IMR-90 (cell line): ENCODE measurements around the gene TBC1D12. TPM values are rescaled to one million over a fixed set of nuclear protein-coding genes. Genes with fewer than 3 reads are reported as not detected.

Experiments used
- ATAC-seq: fragments of 200-7000 bp; cut with Tn5 transposase; 2 replicates; pipeline ENCODE4 v1.9.1; 2020; ENCODE audit warnings: low read depth, mild to moderate bottlenecking, moderate library complexity
- BruUV-seq: library from RNA; stranded (reverse); fragments of 400-500 nt; replicated peaks from 2 replicates; lab custom pipeline; 2021; lab: Mats Ljungman, UMichigan
- CTCF ChIA-PET: fragments of 300-600 bp; formaldehyde crosslinking; extraction: SDS; loops from one replicate; lab custom pipeline; 2021; ENCODE audit warnings: antibody characterized with exemption; lab: Yijun Ruan, JAX
- POLR2A ChIA-PET: fragments of 300-600 bp; sonication (Branson Sonifier 250); formaldehyde crosslinking; loops from one replicate; lab custom pipeline; 2022; ENCODE audit warnings: antibody characterized with exemption; ENCODE audit not compliant: unreplicated experiment; lab: Charles Lee
- DNase-seq: peaks from one replicate; pipeline ENCODE4 v3.0.0; 2013
- H2AFZ ChIP-seq: replicated peaks from 2 replicates; pipeline ENCODE3; 2013; ENCODE audit warnings: low read length, mild to moderate bottlenecking; ENCODE audit not compliant: poor library complexity
- H2AK5ac ChIP-seq: 2 replicates; pipeline ENCODE4 v1.6.1; 2013; ENCODE audit warnings: low read depth, low read length, inconsistent platforms
- H2AK9ac ChIP-seq: replicated peaks from 2 replicates; pipeline ENCODE3; 2013; ENCODE audit warnings: mild to moderate bottlenecking, low read depth, low read length, moderate library complexity; ENCODE audit not compliant: poor library complexity
- H2BK120ac ChIP-seq: 2 replicates; pipeline ENCODE4 v1.6.1; 2013; ENCODE audit warnings: low read depth, low read length, inconsistent platforms
- H2BK15ac ChIP-seq: 3 replicates; pipeline ENCODE4 v1.6.1; 2013; ENCODE audit warnings: low read depth, low read length, inconsistent platforms
- H2BK20ac ChIP-seq: 2 replicates; pipeline ENCODE4 v1.6.1; 2013; ENCODE audit warnings: low read depth, mild to moderate bottlenecking, inconsistent platforms, low read length, moderate library complexity
- H2BK5ac ChIP-seq: 2 replicates; pipeline ENCODE4 v1.6.1; 2013; ENCODE audit warnings: mild to moderate bottlenecking, low read depth, low read length, inconsistent platforms; ENCODE audit not compliant: poor library complexity, severe bottlenecking
- H3K14ac ChIP-seq: replicated peaks from 2 replicates; pipeline ENCODE4 v1.6.1; 2013; ENCODE audit warnings: low read depth, low read length, inconsistent platforms
- H3K18ac ChIP-seq: 2 replicates; pipeline ENCODE4 v1.6.1; 2013; ENCODE audit warnings: low read depth, low read length, control low read depth
- H3K23ac ChIP-seq: 2 replicates; pipeline ENCODE4 v1.6.1; 2013; ENCODE audit warnings: low read depth, low read length, inconsistent platforms
- H3K27ac ChIP-seq: 2 replicates; pipeline ENCODE4 v1.5.1; 2013; ENCODE audit warnings: mild to moderate bottlenecking, control low read depth, low read length; ENCODE audit not compliant: insufficient read depth
- H3K27me3 ChIP-seq: 2 replicates; pipeline ENCODE4 v1.6.1; 2013; ENCODE audit warnings: low read length; ENCODE audit not compliant: control insufficient read depth, insufficient read depth
- H3K36me3 ChIP-seq: 2 replicates; pipeline ENCODE4 v1.6.1; 2013; ENCODE audit warnings: low read length, mixed read lengths; ENCODE audit not compliant: control insufficient read depth, insufficient read depth
- H3K4ac ChIP-seq: 2 replicates; pipeline ENCODE4 v1.6.1; 2013; ENCODE audit warnings: low read depth, low read length, inconsistent platforms
- H3K4me1 ChIP-seq: 2 replicates; pipeline ENCODE4 v1.6.1; 2013; ENCODE audit warnings: low read length, mixed read lengths; ENCODE audit not compliant: control insufficient read depth, insufficient read depth
- H3K4me2 ChIP-seq: 2 replicates; pipeline ENCODE4 v1.6.1; 2013; ENCODE audit warnings: low read depth, mild to moderate bottlenecking, control low read depth, low read length, moderate library complexity
- H3K4me3 ChIP-seq: 2 replicates; pipeline ENCODE4 v1.5.1; 2013; ENCODE audit warnings: low read depth, mild to moderate bottlenecking, control low read depth, low read length, moderate library complexity; ENCODE audit not compliant: insufficient read depth
- H3K56ac ChIP-seq: 2 replicates; pipeline ENCODE4 v1.6.1; 2013; ENCODE audit warnings: low read length, inconsistent platforms; ENCODE audit not compliant: insufficient read depth; ENCODE audit errors: extremely low read depth
- H3K79me1 ChIP-seq, 2 experiments: 2 replicates each; pipeline ENCODE4 v1.6.1; 2013; ENCODE audit warnings: low read length in 2 of 2, inconsistent platforms in 1 of 2, low read depth in 1 of 2
- H3K9ac ChIP-seq: 2 replicates; pipeline ENCODE4 v1.6.1; 2013; ENCODE audit warnings: low read depth, low read length, control low read depth
- H3K9me1 ChIP-seq: 2 replicates; pipeline ENCODE4 v1.6.1; 2013; ENCODE audit warnings: low read length, inconsistent platforms; ENCODE audit not compliant: insufficient read depth
- H3K9me3 ChIP-seq: 2 replicates; pipeline ENCODE4 v1.6.1; 2013; ENCODE audit warnings: low read length; ENCODE audit not compliant: control insufficient read depth, insufficient read depth
- H4K20me1 ChIP-seq: 2 replicates; pipeline ENCODE4 v1.6.1; 2013; ENCODE audit warnings: low read length, inconsistent platforms; ENCODE audit not compliant: insufficient read depth
- H4K5ac ChIP-seq: 2 replicates; pipeline ENCODE4 v1.6.1; 2013; ENCODE audit warnings: mild to moderate bottlenecking, low read depth, low read length, control low read depth
- H4K8ac ChIP-seq, 2 experiments: 2 replicates each; pipeline ENCODE4 v1.6.1; 2013; ENCODE audit warnings: low read depth in 2 of 2, low read length in 2 of 2, control low read depth in 1 of 2, inconsistent platforms in 1 of 2
- H4K91ac ChIP-seq: 2 replicates; pipeline ENCODE4 v1.6.1; 2013; ENCODE audit warnings: low read depth, low read length, inconsistent platforms; ENCODE audit not compliant: insufficient read depth
- BHLHE40 ChIP-seq: fragments of 150-350 bp; IDR thresholded peaks from 2 replicates; pipeline ENCODE4 v1.6.1; 2016; ENCODE audit warnings: mild to moderate bottlenecking, low read depth, low read length
- CEBPB ChIP-seq: IDR thresholded peaks from 2 replicates; pipeline ENCODE4 v1.6.1; 2012; ENCODE audit warnings: low read depth, low read length, improper control_type of control experiment
- CHD1 ChIP-seq: IDR thresholded peaks from 2 replicates; pipeline ENCODE4 v1.6.1; 2012; ENCODE audit warnings: low read depth, low read length, improper control_type of control experiment
- FOS ChIP-seq: fragments of 150-350 bp; IDR thresholded peaks from 2 replicates; pipeline ENCODE4 v1.6.1; 2016; ENCODE audit warnings: low read depth, low read length
- WGBS, 2 experiments: methylation state at CpG; one replicate each; pipeline versions ENCODE4 v1.1.5 to v1.1.7; 2013; ENCODE audit warnings: missing lambda C conversion rate in 2 of 2; ENCODE audit not compliant: insufficient read length in 1 of 2; ENCODE audit errors: extremely low coverage in 2 of 2; 5-methylcytosine and 5-hydroxymethylcytosine counted together
- dilution Hi-C: fragments of 300-500 bp; cut with HindIII; formaldehyde crosslinking; loops from one replicate; pipeline ENCODE4 v1.14.3; 2018; ENCODE audit warnings: low sequenced_read_pairs; ENCODE audit not compliant: unreplicated experiment
- in situ Hi-C: fragments of 300-500 bp; cut with MboI; formaldehyde crosslinking; loops from 3 replicates; pipeline ENCODE4 v1.14.3; 2019; ENCODE audit warnings: low sequenced_read_pairs, inconsistent platforms, mixed read lengths
- intact Hi-C: fragments of 100-400 bp; cut with micrococcal nuclease; formaldehyde crosslinking; loops from 2 replicates; pipeline ENCODE4 v1.10.0; 2022
- polyA plus RNA-seq, 3 experiments: library from polyadenylated mRNA; depleted of rRNA; stranded (reverse); fragments of >200 nt; gene quantifications; 2 replicates each; pipeline ENCODE4 v1.2.3, GENCODE V29; 2012; ENCODE audit warnings: low replicate concordance in 1 of 3
- total RNA-seq: library from RNA; depleted of rRNA; stranded (reverse); fragments of >200 nt; gene quantifications from 2 replicates; pipeline ENCODE4 v1.2.3, GENCODE V29; 2012
- TF ChIP-seq, protein P1 (sequence below): fragments of 150-350 bp; IDR thresholded peaks from 2 replicates; pipeline ENCODE4 v1.6.1; 2016; ENCODE audit warnings: low read depth, mild to moderate bottlenecking, low read length, moderate library complexity, borderline replicate concordance

TBC1D12 gene
- total and polyA plus RNA-seq, 2 of the 4 experiments (the other 2 are of a cell fraction): 1.9 to 5.4 TPM

DNA sequence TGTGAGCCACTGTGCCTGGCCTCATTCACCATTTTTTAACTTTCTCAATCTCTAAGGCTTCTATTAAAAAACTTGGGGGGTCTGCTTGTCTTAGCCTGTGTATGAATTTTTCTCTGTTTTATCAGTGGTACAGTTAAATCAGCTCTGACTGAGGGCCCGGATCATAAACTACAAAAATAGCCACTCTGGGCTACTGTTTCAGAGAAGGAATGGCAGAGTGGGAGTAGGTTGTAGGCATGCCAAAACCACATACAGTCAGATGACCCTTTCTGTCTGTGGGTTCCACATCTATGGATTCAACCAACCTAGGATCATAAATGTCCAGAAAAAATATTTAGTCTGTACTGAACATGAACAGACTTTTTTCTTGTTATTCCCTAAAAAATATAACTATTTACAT is 21.3 kb downstream of the TBC1D12 start:
- DNase-seq: peak; percentile 75
- Histone ChIP-seq H4K91ac (no peak overlapping the region), H2BK5ac (no peak overlapping the region), H3K23ac (no peak overlapping the region), H2BK20ac (no peak overlapping the region), H3K4me3 (no peak overlapping the region), H3K27me3 (no peaks in the 10 kb centered on the region), H3K18ac (no peak overlapping the region), H4K5ac (no peak overlapping the region), H3K9ac (no peak overlapping the region), H3K36me3 (no peaks in the 10 kb centered on the region), H3K14ac (no peak overlapping the region), H3K79me1 (peaks cover 16 to 40% of the 10 kb centered on the region in 2 experiments), H3K56ac (no peak overlapping the region), H2AK9ac (no peak overlapping the region), H2AK5ac (no peak overlapping the region), H3K4ac (no peak overlapping the region), H2BK15ac (no peak overlapping the region), H2AFZ (no peak overlapping the region), H3K9me1 (peaks cover 1% of the 10 kb centered on the region; the same call in 1 of the 2 replicates), H3K4me1 (peaks cover 5% of the 10 kb centered on the region), H3K4me2 (no peak overlapping the region), H3K9me3 (no peaks in the 10 kb centered on the region), H4K20me1 (peaks cover 10% of the 10 kb centered on the region; the same call in 1 of the 2 replicates), H3K27ac (no peak overlapping the region), H2BK120ac (no peak overlapping the region), H4K8ac (no peak overlapping the region)
- intact Hi-C loops (no loop called here), dilution Hi-C loops (no loop called here), in situ Hi-C loops (no loop called here)
- POLR2A ChIA-PET: no interaction called here
- CTCF ChIA-PET: no interaction called here
- TF ChIP-seq, protein P1, sequence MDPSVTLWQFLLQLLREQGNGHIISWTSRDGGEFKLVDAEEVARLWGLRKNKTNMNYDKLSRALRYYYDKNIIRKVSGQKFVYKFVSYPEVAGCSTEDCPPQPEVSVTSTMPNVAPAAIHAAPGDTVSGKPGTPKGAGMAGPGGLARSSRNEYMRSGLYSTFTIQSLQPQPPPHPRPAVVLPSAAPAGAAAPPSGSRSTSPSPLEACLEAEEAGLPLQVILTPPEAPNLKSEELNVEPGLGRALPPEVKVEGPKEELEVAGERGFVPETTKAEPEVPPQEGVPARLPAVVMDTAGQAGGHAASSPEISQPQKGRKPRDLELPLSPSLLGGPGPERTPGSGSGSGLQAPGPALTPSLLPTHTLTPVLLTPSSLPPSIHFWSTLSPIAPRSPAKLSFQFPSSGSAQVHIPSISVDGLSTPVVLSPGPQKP: no peak
- TF ChIP-seq CEBPB (no peak), BHLHE40 (no peak), CHD1 (no peak), FOS (no peak)
- ATAC-seq: peak; percentile 75
- no TSS peak for BruUV-seq
- WGBS, 2 experiments: no CpG with 5 or more reads among the region's 1 CpG
